NCI-H2196 treated with DMSO at 0.1 percent for 48 hours (cell line): ENCODE measurements around the gene PQBP1.
"Not testable (repeated sequence)": the region's sequence is repeated elsewhere in the genome, so short reads cannot be mapped to it uniquely, and the experiment has no call there.

Source experiments
- DNase-seq: peaks from one replicate; lab custom pipeline; 2025; ENCODE audit not compliant: unreplicated experiment; lab: John Stamatoyannopoulos, UW

Gene PQBP1

GRCh38 chrX:48897625-48898306 lies at the start of gene PQBP1, which contains the start of gene TIMM17B:
TSS of gene PQBP1 (plus strand) at chrX:48897930. CDS start at chrX:48898510, 580 bp downstream.
TSS of gene TIMM17B (minus strand) at chrX:48897768. CDS start at chrX:48897749, 19 bp downstream.
- peak; percentile 75 for DNase-seq

- DNase-seq: no peak
These were observed 48.9 kb upstream of the PQBP1 start for GRCh38 chrX:48848847-48849246.

DNA sequence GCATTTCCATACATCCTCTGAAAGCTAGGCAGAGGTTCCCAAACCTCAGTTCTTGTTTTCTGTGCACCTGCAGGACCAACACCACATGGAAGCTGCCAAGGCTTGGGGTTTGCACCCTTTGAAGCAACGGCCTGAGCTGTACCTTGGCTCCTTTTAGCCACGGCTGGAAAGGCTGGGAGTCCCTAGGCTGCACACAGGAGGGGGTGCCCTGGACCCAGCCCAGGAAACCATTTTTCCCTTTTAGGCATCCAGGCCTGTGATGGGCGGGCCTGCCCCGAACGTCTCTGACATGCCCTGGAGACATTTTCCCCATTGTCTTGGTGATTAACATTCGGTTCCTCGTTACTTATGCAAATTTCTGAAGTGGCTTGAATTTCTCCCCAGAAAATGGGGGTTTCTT lies 44.9 kb upstream of the PQBP1 start:
- no peak for DNase-seq

- not testable (repeated sequence) for DNase-seq
These were observed 44.2 kb upstream of the PQBP1 start for GRCh38 chrX:48853494-48853893.

DNA sequence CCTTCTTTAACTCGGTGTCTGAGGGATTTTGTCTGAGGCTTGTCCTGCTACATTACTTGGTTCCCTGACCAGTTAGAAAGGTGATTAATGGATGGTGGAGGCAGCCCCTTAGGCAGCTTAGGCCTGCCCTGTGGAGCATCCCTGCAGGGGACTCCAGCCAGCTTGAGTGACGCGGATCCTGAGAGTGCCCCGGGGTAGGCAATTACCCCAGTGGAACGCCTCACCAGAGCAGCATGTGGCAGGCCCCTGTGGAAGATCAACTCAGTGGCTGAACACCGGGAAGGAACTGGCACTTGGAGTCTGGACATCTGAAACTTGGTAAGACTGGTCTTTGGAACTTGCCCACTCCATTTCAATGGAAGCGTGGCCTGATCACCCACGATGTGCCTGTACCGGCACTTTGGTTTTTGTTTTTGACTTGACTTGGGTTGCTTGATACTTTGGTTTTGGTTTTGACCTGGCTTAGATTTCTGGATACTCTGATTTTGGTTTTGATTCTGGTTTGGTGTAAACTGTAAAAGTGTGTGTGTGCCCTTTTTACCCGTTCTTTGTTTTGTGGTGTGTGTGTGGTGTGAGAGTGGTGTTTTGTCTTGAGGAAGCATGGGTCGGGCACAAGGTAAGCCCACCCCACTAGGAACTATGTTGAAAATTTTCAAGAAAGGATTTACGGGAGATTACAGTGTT lies 43.5 kb upstream of the PQBP1 start:
- not testable (repeated sequence) for DNase-seq

DNA sequence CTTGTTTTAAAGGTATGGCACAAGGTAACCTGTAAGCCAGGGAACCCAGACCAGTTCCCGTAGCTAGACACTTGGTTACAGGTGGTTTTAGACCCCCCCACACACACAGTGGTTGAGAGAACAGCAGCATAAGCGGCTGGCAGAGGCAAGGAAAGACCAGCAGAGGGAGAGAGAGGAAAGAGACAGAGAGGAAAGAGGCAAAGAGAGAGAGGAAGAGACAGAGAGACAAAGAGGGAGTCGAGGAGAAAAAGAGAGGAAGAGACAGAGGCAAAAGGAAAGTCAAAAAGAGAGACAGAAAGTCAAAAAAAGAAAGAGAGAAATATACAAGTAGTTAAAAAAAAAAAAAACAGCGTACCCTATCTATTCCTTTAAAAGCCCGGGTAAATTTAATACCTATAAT lies 42.8 kb upstream of the PQBP1 start:
- no peak for DNase-seq

GRCh38 chrX:48864210-48864609 lies 33.5 kb upstream of the PQBP1 start:
- DNase-seq: peak; percentile 6

DNA sequence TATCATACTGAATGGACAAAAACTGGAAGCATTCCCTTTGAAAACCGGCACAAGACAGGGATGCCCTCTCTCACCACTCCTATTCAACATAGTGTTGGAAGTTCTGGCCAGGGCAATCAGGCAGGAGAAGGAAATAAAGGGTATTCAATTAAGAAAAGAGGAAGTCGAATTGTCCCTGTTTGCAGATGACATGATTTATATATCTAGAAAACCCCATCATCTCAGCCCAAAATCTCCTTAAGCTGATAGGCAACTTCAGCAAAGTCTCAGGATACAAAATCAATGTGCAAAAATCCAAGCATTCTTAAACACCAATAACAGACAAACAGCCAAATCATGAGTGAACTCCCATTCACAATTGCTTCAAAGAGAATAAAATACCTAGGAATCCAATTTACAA lies 25.7 kb upstream of the PQBP1 start:
- DNase-seq: not testable (repeated sequence)

DNA sequence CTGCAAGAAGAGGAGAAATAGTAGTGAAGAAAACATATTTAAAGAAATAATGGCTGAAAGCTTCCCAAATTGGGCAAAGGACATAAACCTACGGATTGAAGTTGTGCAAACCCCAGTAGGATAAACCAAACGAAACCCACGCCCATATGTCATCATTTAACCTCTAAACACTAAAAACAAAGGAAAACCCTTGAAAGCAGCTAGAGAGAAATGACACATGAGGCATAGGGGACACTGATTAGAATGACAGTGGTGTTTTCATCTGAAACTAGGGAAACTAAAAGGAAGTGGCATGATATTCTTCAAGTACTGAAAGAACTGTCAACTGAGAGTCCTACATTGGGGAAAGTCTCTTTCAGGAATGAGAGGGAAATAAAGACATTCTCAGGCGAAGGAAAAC lies 20.8 kb upstream of the PQBP1 start:
- not testable (repeated sequence) for DNase-seq

GRCh38 chrX:48883729-48884128 lies 14.0 kb upstream of the PQBP1 start:
- DNase-seq: no peak

DNA sequence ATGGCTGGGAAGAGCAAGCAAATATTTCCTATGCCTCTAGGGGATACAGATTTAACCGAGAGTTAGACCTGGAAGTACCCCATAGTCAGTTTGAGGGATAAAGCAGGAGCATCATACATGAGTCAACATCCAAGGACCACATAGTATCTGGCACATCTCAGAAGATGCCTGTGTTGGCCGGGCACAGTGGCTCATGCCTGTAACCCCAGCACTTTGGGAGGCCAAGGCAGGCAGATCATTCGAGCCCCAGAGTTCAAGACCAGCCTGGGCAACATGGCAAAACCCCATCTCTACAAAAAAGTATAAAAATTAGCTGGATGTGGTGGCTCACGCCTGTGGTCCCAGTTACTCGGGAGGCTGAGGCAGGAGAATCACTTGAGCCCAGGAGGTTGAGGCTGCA lies 11.1 kb upstream of the PQBP1 start:
- DNase-seq: not testable (repeated sequence)

DNA sequence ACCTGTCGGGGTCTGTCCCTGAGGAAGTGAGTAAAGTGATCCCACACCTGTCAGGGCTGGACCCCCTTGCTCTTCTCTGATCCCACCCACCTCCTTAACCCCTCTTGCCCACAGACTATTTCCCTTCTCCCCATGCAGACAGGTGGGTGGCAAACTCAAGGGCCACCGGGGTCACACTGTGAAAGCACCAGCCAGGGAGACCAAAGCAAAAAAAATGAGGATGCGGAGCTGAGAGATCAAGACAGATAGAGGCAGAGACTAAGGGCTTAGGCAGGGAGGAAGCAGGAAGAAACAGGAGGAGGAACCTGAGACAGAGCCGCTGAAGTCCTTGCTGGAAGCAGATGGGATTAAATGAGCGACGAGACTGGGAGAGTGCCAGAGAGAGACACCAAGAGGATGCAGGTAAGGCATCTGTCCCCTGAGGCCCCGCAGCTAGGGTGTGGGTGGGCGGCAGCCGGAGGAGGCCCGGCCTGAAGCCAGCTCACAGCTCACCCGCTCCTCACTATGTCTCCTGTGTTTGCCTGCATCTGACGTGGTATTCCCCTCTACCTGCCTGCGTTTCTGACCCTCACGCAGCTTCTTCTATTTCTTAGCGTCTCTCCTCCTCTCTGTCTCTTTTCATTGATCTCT lies 7.3 kb upstream of the PQBP1 start:
- DNase-seq: no peak

- no peak for DNase-seq
These were observed 6.8 kb upstream of the PQBP1 start for GRCh38 chrX:48890934-48891401.

GRCh38 chrX:48891402-48892288 lies 6.1 kb upstream of the PQBP1 start:
- peak; percentile 77 for DNase-seq

DNA sequence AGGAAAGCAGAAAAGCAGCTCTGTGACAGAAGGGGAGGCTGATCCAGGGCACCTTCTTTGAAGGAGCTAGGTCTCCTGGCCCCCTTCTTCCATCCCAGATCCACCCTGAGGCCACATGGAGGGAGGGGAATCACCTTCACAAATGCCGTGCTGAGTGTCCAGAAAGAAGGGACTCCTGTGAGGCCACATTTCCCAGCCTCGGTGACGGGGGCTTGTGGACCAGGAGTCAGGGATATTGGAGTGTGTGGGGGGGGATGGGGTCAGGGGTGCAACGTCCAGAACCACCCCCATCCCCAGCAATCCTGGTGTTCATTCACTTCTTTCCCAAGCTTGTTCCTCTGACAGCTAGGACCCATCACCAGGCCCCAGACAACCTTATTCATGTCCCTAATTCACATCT lies 4.8 kb upstream of the PQBP1 start:
- no peak for DNase-seq

GRCh38 chrX:48893556-48894348 lies 4.0 kb upstream of the PQBP1 start:
- no peak for DNase-seq

DNA sequence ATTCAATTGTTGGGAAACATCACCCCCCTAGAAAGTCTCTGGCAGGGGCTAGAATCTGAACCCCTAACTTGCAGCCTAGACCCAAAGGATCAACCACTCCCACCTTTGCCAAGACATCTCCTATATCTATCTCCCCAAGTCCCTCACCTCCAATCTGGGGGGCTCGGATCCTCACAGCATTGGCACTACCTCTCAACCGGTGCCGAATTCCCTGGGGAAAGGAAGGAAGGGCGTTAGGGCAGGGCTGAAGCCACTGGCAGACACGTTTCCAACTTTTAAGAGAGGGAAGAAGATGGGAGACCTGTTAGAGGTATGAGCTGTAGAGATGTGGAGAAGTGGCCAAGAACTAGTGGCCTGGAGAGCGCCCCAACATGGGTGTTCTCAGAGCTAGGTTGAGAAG lies 2.8 kb upstream of the PQBP1 start:
- no peak for DNase-seq

DNA sequence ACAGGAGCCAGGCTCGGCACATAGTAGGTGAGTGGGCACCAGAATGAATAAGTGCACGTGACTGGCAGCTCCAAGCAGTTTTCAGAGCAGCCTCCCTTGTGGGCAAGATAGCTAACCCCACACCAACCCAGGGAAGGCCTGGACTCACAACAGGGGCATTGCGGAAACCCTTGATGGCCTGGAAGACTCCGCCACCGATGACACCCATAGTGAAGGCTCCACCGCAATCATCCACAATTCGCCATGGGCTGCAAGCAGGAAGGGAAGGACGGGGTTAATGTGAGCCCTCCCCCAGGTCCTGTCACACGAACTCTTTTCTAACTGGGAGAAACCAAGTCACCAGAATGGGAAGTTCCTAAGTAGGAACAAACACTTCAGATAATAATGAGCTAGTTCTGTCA lies 1.1 kb upstream of the PQBP1 start:
- DNase-seq: no peak

DNA sequence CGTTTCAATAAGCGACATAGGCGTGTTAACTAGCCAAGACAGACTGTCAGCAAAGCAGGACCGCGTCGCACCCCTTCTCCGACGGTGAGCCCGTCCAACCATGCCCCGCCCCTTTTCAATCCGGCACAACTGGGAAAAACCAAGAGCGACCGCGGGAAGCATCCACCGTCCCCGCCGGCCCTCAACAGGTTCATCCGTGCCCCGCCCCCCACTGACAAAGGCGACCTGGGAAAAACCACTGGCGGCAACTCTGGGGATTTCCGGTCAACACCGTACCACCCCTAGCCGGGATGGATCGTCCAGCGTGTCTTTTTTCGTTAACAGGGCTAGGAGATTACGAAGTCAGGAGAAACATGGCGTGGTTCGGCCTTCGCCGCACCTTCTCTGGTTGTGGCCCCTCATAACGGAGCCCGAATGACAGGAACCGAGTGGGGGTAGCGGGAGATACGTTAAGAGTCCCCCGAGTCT lies 539 bp upstream of the PQBP1 start:
- DNase-seq: peak; percentile 53

GRCh38 chrX:48899078-48899410 lies 1.3 kb downstream of the PQBP1 start:
- DNase-seq: no peak
